Epithelial cell of proximal tubule (primary cell): ENCODE results near the gene GRB10. TPM values are rescaled to one million over a fixed set of nuclear protein-coding genes. Genes with fewer than 3 reads are reported as not detected.
A peak's percentile ranks its signal among the peaks of the same experiment; 100 is the strongest.

Experiments
- DNase-seq: peaks from one replicate; pipeline ENCODE4 v3.0.0-alpha.2; 2011; ENCODE audit warnings: low read depth
- H3K4me3 ChIP-seq: 2 replicates; pipeline ENCODE4 v1.5.1; 2011; ENCODE audit warnings: low read depth, mild to moderate bottlenecking, low read length
- CTCF ChIP-seq: conservative IDR thresholded peaks from 2 replicates; pipeline ENCODE4 v1.5.1; 2012; ENCODE audit warnings: low read depth, mild to moderate bottlenecking, low read length
- total RNA-seq: library from RNA; depleted of rRNA; stranded (reverse); fragments of >200 nt; gene quantifications from 2 replicates; pipeline ENCODE4 v1.2.3, GENCODE V29; 2015

The GRB10 gene
- total RNA-seq, 1 donor from 2014 or later = 33.4 TPM

- TF ChIP-seq CTCF = no peak
- H3K4me3 ChIP-seq = peak overlapping the region; percentile 59
- no peak for DNase-seq
Measured at GRCh38 chr7:50793947-50794570, 11.4 kb upstream of the GRB10 start.

GRCh38 chr7:50793120-50793946 lies 10.6 kb upstream of the GRB10 start:
- TF ChIP-seq CTCF = no peak
- DNase-seq = no peak
- peak overlapping the region; percentile 67 for H3K4me3 ChIP-seq

- DNase-seq = no peak
- no peak for TF ChIP-seq CTCF
- peak overlapping the region; percentile 67 for H3K4me3 ChIP-seq
Measured at GRCh38 chr7:50792342-50793119, 9.8 kb upstream of the GRB10 start.

GRCh38 chr7:50791938-50792341 lies 9.2 kb upstream of the GRB10 start:
- H3K4me3 ChIP-seq = peak overlapping the region; percentile 67
- DNase-seq = no peak
- no peak for TF ChIP-seq CTCF

GRCh38 chr7:50791363-50791937 lies 8.8 kb upstream of the GRB10 start:
- peak overlapping the region; percentile 67 for H3K4me3 ChIP-seq

GRCh38 chr7:50790381-50790780 lies 7.7 kb upstream of the GRB10 start:
- peak overlapping the region; percentile 67 for H3K4me3 ChIP-seq
- TF ChIP-seq CTCF = no peak
- DNase-seq = no peak

More at GRCh38 chr7:50791363-50791937, 8.8 kb upstream of the GRB10 start:
- TF ChIP-seq CTCF = no peak
- DNase-seq = no peak
